ENCODE measurements around the gene CACNA1S. TPM values are rescaled to one million over a fixed set of nuclear protein-coding genes. Genes with fewer than 3 reads are reported as not detected.

Gene CACNA1S
- total RNA-seq, 1 donor from 2014 or later = 0.06 TPM

DNA sequence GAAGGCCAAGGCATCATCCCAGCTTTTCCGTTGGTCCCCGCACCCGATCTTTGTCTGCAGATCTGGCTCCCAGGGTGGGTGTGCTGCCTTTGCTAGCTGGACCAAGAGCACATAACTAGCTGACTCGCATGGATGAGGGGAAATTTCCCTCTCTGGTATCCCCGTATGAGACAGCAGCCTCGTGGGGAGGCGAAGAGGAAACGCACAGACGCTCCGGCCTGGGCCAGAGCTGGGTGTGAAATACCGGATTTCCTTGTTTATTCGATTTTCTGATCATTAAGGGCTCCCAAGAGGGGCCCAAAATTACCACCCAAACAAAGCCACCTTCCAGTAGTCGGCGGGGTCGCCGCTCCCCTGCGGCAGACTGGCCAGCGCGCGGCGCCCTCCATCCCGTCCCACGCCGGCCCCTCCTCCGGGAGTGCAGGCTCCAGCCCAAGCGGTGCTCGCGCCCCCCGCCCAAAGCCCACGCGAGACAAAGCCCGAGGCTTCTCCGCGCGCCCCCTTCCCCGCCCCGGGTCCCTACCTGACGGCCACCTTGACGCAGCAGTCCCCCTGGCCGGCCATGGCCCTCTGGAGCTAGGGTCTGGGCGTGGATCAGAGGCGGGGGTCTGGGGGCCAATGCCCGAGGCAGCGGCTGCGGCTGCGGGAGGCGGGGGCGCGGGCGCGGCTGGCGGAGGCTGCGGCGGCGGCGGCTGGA, 89.3 kb downstream of the CACNA1S start:
- peak; percentile 60 for DNase-seq
- Histone ChIP-seq H3K27me3 (ENCODE audit: low read depth) (no peaks in the 10 kb centered on the region), H3K4me3 (peak overlapping the region; percentile 62), H3K27ac (peak overlapping the region; percentile 64), H3K4me1 (peaks cover 77% of the 10 kb centered on the region), H3K36me3 (no peaks in the 10 kb centered on the region), H3K9me3 (no peaks in the 10 kb centered on the region)
- intact Hi-C loops (cut with DNase I) = no loop called here
- TF ChIP-seq, protein P1, sequence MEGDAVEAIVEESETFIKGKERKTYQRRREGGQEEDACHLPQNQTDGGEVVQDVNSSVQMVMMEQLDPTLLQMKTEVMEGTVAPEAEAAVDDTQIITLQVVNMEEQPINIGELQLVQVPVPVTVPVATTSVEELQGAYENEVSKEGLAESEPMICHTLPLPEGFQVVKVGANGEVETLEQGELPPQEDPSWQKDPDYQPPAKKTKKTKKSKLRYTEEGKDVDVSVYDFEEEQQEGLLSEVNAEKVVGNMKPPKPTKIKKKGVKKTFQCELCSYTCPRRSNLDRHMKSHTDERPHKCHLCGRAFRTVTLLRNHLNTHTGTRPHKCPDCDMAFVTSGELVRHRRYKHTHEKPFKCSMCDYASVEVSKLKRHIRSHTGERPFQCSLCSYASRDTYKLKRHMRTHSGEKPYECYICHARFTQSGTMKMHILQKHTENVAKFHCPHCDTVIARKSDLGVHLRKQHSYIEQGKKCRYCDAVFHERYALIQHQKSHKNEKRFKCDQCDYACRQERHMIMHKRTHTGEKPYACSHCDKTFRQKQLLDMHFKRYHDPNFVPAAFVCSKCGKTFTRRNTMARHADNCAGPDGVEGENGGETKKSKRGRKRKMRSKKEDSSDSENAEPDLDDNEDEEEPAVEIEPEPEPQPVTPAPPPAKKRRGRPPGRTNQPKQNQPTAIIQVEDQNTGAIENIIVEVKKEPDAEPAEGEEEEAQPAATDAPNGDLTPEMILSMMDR (IDR thresholded peaks at IDR 0.05) = no peak
- no peak for ATAC-seq

DNA sequence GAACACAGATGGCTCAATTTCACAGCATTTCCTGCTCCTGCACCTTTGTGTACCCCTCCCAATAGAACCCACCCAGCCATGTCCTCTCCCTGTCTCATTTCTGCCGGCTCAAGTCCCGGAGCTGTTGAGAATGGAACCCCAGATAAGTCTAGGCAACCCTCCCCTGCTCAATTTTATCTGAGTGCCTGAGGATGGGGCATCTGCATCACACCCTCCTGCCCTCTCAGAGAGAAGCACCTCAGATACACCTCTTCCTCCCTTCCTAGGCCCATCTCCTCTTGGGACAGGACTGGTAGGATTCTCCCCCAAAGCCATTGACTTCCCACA, 89.8 kb downstream of the CACNA1S start:
- H3K9me3 ChIP-seq = no peaks in the 10 kb centered on the region
- no peaks in the 10 kb centered on the region for H3K36me3 ChIP-seq
- DNase-seq = no peak
- H3K4me3 ChIP-seq = peak overlapping the region; percentile 62
- peak overlapping the region; percentile 64 for H3K27ac ChIP-seq
- peaks cover 77% of the 10 kb centered on the region for H3K4me1 ChIP-seq
- H3K27me3 ChIP-seq (ENCODE audit: low read depth) = no peaks in the 10 kb centered on the region
- intact Hi-C loops (cut with DNase I) = no loop called here
- ATAC-seq = no peak
- TF ChIP-seq, protein P1 (IDR thresholded peaks at IDR 0.05) = no peak

DNA sequence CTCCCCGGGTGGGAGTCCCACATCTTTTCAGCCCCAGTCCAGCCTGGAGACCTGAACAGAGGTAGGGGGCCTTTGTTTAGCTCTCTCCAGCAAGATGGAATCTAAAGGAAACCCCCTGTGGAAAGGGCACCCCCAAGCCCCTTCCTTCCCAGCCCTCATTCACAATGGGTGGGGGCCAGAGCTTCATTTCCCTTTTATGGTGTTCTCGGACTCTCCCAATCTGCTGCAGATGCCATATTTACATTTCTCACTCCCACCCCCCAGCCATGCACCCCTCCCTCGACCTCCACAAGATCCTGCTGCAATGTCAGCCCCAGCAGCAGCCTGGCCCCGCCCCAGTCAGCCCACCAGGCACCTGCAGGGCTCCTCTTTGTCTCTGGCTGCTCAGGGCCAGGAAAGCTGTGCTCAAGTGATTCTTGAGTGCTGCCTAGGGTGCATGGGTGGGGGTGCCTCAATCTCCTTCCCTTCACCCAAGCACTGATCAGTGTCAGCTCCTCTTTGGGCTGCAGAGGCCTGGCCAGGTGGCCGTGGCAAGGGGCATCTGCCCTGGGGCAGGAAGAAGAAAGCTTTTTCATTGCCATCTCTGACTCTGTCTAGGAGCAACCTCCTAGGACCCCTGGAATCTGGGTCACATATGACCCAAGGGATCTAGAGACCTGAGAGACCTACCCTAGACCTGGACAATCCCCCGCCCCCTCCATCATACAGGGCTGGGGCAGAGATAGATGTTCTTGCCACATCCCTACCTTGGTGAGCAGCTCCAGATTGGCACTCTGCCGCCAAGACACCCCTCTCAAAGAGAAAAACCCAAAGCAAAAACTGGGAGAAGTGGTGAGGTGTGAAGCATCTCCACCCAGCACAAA, 90.4 kb downstream of the CACNA1S start:
- DNase-seq = no peak
- H3K4me3 ChIP-seq = peak overlapping the region; percentile 62
- H3K27me3 ChIP-seq (ENCODE audit: low read depth) = no peaks in the 10 kb centered on the region
- intact Hi-C loops (cut with DNase I) = no loop called here
- ATAC-seq = no peak
- H3K36me3 ChIP-seq = no peaks in the 10 kb centered on the region
- H3K9me3 ChIP-seq = no peaks in the 10 kb centered on the region
- H3K4me1 ChIP-seq = peaks cover 77% of the 10 kb centered on the region
- TF ChIP-seq, protein P1 (IDR thresholded peaks at IDR 0.05) = no peak
- H3K27ac ChIP-seq = no peak overlapping the region

GRCh38 chr1:201020721-201021629, 91.3 kb downstream of the CACNA1S start:
- TF ChIP-seq, protein P1 (IDR thresholded peaks at IDR 0.05) = peak; percentile 17
- no peaks in the 10 kb centered on the region for H3K36me3 ChIP-seq
- intact Hi-C loops (cut with DNase I) = no loop called here
- peaks cover 77% of the 10 kb centered on the region for H3K4me1 ChIP-seq
- H3K9me3 ChIP-seq = no peaks in the 10 kb centered on the region
- H3K27ac ChIP-seq = peak overlapping the region; percentile 24
- no peak for ATAC-seq
- DNase-seq = no peak
- H3K27me3 ChIP-seq (ENCODE audit: low read depth) = no peaks in the 10 kb centered on the region
- H3K4me3 ChIP-seq = no peak overlapping the region

- H3K27ac ChIP-seq = peak overlapping the region; percentile 24
- peaks cover 80% of the 10 kb centered on the region for H3K4me1 ChIP-seq
- H3K36me3 ChIP-seq = no peaks in the 10 kb centered on the region
- H3K9me3 ChIP-seq = no peaks in the 10 kb centered on the region
- no peak overlapping the region for H3K4me3 ChIP-seq
- TF ChIP-seq, protein P1 (IDR thresholded peaks at IDR 0.05) = no peak
- DNase-seq (no peak), ATAC-seq (peak in 1 of 2 donors; percentile 7)
- peaks cover 4% of the 10 kb centered on the region for H3K27me3 ChIP-seq (ENCODE audit: low read depth)
- intact Hi-C loops (cut with DNase I) = no loop called here
Measured at GRCh38 chr1:201020040-201020591, 92.1 kb downstream of the CACNA1S start.
